Ishikawa (cell line): ENCODE measurements around the gene ANXA7.

Source experiments
- CEBPB ChIP-seq: IDR thresholded peaks from 2 replicates; pipeline ENCODE4 v1.6.1; 2012
- CREB1 ChIP-seq: IDR thresholded peaks from 2 replicates; pipeline ENCODE4 v1.6.1; 2012; ENCODE audit warnings: low read depth
- EGR1 ChIP-seq: IDR thresholded peaks from 2 replicates; pipeline ENCODE4 v1.6.1; 2012
- EP300 ChIP-seq: IDR thresholded peaks from 2 replicates; pipeline ENCODE4 v1.6.1; 2012; ENCODE audit warnings: borderline replicate concordance
- FOXM1 ChIP-seq: IDR thresholded peaks from 2 replicates; pipeline ENCODE4 v1.6.1; 2012; ENCODE audit warnings: low read depth, borderline replicate concordance
- NFIC ChIP-seq: IDR thresholded peaks from 2 replicates; pipeline ENCODE4 v1.6.1; 2012
- RAD21 ChIP-seq: IDR thresholded peaks from 2 replicates; pipeline ENCODE4 v1.6.1; 2012; ENCODE audit warnings: low read depth
- TAF1 ChIP-seq: IDR thresholded peaks from 2 replicates; pipeline ENCODE4 v1.6.1; 2012; ENCODE audit warnings: low read depth, mild to moderate bottlenecking
- TCF12 ChIP-seq: IDR thresholded peaks from 2 replicates; pipeline ENCODE4 v1.6.1; 2012; ENCODE audit warnings: low read depth
- TEAD4 ChIP-seq: IDR thresholded peaks from 2 replicates; pipeline ENCODE4 v1.6.1; 2012
- YY1 ChIP-seq: IDR thresholded peaks from 2 replicates; pipeline ENCODE4 v1.6.1; 2012; ENCODE audit warnings: low read depth
- ZBTB7A ChIP-seq: IDR thresholded peaks from 2 replicates; pipeline ENCODE4 v1.6.1; 2012; ENCODE audit warnings: low read depth
- TF ChIP-seq, protein P1 (sequence below): IDR thresholded peaks from 2 replicates; pipeline ENCODE4 v1.6.1; 2012
- TF ChIP-seq, protein P2 (sequence below): IDR thresholded peaks from 2 replicates; pipeline ENCODE4 v1.6.1; 2012
- TF ChIP-seq, protein P3 (sequence below): IDR thresholded peaks from 2 replicates; pipeline ENCODE4 v1.6.1; 2012; ENCODE audit warnings: low read depth, mild to moderate bottlenecking

ANXA7 gene

DNA sequence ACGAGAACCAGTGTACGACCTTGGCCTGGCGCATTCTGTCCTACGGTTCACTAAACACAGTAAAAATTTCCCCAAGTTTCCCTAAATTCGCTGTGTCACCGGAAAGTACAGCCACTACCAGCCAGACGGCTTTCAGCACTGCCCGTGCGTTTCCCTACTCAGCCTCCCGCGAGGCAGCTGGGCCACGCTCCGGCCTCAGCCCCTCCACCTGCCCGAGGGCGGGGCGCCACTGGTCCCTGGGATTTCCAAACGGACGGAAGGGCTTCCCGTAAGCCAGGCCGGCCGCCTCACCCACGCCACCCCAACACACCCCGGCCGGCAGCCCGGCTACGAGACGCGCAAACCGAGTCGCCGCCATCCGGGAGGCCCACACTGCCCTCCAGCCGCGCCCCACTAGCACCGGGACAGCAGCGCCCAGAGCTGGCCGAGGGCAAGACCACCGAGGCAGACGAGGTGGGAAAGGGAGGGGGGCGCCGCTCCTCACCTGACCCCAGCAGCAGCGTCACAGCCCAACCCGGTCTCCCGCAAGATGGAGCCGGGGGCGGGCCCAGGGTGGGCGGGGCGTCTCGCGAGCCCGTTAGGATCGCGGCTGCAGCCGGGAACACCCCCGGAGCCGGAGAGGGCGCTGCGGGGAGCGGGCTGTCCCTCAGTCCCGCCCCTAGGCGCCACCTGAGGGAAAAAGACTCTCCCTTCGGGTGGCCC is at the start of gene ANXA7:
ANXA7 (minus strand) TSS at position 531 of the 702 bp plus-strand sequence. CDS start 13,202 bp downstream, outside the sequence.
- TF ChIP-seq ZBTB7A: peak; percentile 80
- peak; percentile 61 for TF ChIP-seq TAF1
- peak; percentile 47; the same call in 1 of the 2 replicates for TF ChIP-seq EGR1
- TF ChIP-seq, protein P1, sequence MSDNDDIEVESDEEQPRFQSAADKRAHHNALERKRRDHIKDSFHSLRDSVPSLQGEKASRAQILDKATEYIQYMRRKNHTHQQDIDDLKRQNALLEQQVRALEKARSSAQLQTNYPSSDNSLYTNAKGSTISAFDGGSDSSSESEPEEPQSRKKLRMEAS: peak; percentile 85
- TF ChIP-seq, protein P2, sequence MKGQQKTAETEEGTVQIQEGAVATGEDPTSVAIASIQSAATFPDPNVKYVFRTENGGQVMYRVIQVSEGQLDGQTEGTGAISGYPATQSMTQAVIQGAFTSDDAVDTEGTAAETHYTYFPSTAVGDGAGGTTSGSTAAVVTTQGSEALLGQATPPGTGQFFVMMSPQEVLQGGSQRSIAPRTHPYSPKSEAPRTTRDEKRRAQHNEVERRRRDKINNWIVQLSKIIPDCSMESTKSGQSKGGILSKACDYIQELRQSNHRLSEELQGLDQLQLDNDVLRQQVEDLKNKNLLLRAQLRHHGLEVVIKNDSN: peak; percentile 65
- TF ChIP-seq CEBPB: no peak; the same call in 1 of the 2 replicates
- peak; percentile 11 for TF ChIP-seq TEAD4
- TF ChIP-seq RAD21: no peak
- no peak; the same call in none of the 2 replicates for TF ChIP-seq TCF12
- TF ChIP-seq, protein P3, sequence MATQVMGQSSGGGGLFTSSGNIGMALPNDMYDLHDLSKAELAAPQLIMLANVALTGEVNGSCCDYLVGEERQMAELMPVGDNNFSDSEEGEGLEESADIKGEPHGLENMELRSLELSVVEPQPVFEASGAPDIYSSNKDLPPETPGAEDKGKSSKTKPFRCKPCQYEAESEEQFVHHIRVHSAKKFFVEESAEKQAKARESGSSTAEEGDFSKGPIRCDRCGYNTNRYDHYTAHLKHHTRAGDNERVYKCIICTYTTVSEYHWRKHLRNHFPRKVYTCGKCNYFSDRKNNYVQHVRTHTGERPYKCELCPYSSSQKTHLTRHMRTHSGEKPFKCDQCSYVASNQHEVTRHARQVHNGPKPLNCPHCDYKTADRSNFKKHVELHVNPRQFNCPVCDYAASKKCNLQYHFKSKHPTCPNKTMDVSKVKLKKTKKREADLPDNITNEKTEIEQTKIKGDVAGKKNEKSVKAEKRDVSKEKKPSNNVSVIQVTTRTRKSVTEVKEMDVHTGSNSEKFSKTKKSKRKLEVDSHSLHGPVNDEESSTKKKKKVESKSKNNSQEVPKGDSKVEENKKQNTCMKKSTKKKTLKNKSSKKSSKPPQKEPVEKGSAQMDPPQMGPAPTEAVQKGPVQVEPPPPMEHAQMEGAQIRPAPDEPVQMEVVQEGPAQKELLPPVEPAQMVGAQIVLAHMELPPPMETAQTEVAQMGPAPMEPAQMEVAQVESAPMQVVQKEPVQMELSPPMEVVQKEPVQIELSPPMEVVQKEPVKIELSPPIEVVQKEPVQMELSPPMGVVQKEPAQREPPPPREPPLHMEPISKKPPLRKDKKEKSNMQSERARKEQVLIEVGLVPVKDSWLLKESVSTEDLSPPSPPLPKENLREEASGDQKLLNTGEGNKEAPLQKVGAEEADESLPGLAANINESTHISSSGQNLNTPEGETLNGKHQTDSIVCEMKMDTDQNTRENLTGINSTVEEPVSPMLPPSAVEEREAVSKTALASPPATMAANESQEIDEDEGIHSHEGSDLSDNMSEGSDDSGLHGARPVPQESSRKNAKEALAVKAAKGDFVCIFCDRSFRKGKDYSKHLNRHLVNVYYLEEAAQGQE: 0 out of 2 replicates have a peak, but pooled peaks have one; percentile 9
- peak; percentile 77 for TF ChIP-seq YY1
- no peak for TF ChIP-seq FOXM1
- TF ChIP-seq NFIC: no peak

DNA sequence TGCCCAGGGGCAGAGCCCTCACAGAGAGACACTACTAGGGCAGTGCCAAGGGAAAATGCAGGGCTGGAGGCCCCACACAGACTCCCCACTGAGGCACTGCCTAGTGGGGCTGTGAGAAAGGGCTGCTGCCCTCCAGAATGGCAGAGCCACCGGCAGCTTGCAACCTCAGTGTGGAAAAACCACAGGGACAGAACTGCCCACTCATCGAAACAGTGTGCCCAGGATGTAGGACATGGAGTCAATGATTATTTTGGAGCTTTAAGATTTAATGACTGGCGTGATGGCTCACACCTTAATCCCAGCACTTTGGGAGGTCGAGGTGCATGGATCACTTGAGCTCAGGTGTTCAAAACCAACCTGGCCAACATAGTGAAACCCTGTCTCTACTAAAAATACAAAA is 47.0 kb upstream of the ANXA7 start:
- no peak for TF ChIP-seq YY1
- no peak for TF ChIP-seq TAF1
- no peak for TF ChIP-seq CREB1
- no peak for TF ChIP-seq FOXM1
- no peak for TF ChIP-seq TCF12
- no peak for TF ChIP-seq ZBTB7A
- TF ChIP-seq, protein P3: no peak
- no peak for TF ChIP-seq RAD21
- TF ChIP-seq, protein P2: no peak
- no peak for TF ChIP-seq NFIC
- TF ChIP-seq CEBPB: no peak
- TF ChIP-seq EGR1: no peak
- TF ChIP-seq TEAD4: no peak
- TF ChIP-seq EP300: no peak

DNA sequence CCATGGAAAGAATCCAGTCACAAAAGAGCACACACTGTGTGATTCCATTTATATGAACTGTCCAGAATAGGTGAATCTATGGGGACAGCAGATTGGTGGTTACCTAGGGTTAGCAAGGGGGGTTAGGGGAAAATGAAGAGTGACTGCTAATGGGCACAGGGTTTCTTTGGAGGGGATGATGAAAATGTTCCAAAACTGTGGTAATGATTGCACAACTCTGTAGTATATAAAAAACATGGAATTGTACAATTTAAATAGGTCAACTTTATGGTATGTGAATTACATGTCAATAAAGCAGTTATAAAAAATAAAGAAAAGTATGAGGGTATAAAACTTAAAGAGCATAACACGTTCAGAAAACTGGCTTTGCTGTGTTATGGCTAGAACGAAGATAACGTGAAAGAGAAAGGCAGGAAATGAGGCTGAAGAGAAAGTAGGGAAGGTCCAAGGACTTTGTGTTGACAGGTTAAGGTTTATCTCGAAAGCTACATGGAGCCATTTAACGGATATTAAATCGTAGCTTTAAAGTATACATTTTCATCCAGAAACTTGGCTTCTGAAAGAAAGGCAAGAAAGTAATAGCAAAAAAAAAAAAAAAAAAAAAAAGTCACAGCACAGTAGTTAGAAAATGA is 45.9 kb upstream of the ANXA7 start:
- no peak for TF ChIP-seq EP300
- TF ChIP-seq CREB1: no peak
- no peak for TF ChIP-seq TAF1
- peak; percentile 19; the same call in 1 of the 2 replicates for TF ChIP-seq CEBPB

DNA sequence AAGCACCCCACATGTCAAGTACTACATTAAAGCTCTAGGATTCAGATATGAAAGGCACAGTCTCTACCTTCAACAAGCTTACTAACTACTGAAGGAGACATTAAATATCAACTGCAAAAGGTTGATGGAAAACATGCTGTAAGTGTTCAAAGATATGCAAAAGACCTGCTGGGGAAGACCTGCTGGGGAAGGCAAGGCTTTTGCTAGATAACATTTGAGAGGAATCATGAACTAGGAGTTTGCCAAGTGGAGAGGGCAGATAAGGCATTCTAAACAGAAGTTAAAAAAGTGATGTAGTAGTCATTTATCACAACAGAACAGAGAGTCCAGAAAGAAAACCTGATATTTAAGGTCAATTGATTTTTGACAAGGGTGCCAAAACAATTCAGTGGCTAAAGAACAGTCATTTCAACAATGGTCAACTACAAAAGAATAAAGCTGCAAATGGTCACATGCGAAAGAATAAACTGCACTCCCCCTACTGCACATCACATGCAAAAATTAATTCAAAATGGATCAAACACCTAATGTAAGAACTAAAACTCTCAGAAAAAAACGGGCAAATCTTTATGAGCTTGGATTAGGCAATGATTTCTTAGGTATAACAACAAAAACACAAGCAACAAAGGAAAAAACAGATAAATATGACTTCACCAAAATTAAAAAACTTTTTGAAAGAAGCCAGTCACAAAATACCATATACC is 42.5 kb upstream of the ANXA7 start:
- TF ChIP-seq ZBTB7A (no peak), RAD21 (no peak), CREB1 (no peak), FOXM1 (no peak), EP300 (no peak), TAF1 (no peak), TCF12 (no peak), CEBPB (no peak), NFIC (no peak), YY1 (no peak), EGR1 (no peak), TEAD4 (no peak)
- TF ChIP-seq, protein P1: no peak
- TF ChIP-seq, protein P3: no peak
